Measurements from ENCODE around the gene USP31.

Gene USP31

DNA sequence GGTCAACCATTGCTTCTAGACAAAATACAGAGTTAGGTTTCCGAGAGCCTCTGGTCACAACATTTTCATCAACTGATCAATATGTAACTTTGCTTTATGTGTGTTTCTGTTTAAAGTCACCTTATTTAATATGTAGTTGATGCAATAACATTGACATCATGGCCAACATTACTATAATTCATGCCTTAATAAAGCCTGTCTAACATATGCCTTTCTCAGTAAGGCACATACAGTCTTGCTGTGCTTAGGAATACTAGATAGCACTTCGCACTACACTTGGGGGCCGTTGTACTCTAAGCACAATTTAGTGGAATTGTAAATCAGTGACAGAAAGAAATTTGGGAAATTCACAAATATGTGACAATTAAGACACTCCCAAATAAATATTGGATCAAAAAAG is 23.7 kb upstream of the USP31 start:
- no peak overlapping the region for H3K27ac ChIP-seq
- TF ChIP-seq, protein P1, sequence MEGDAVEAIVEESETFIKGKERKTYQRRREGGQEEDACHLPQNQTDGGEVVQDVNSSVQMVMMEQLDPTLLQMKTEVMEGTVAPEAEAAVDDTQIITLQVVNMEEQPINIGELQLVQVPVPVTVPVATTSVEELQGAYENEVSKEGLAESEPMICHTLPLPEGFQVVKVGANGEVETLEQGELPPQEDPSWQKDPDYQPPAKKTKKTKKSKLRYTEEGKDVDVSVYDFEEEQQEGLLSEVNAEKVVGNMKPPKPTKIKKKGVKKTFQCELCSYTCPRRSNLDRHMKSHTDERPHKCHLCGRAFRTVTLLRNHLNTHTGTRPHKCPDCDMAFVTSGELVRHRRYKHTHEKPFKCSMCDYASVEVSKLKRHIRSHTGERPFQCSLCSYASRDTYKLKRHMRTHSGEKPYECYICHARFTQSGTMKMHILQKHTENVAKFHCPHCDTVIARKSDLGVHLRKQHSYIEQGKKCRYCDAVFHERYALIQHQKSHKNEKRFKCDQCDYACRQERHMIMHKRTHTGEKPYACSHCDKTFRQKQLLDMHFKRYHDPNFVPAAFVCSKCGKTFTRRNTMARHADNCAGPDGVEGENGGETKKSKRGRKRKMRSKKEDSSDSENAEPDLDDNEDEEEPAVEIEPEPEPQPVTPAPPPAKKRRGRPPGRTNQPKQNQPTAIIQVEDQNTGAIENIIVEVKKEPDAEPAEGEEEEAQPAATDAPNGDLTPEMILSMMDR (conservative IDR thresholded peaks at IDR 0.05): no peak

DNA sequence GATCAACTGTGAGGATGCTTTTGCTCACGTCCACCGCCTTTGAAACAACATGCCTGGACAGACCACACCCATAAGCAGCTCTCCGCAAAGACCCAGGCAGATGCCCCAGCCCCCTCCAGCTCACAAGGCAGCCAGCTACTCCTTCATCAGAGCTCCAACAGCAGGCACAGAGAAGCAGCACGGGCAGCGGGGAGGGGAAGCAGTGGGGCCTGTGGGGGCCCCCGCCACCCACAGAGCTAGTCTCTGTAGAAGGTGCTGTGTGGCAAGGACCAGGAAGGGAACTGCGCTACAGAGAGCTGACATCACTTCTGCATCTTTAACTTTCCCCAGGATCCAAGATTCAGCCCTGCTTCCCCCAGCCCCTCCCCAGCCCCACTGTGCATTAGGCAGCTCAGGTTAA is 23.3 kb upstream of the USP31 start:
- no peak overlapping the region for H3K27ac ChIP-seq
- TF ChIP-seq, protein P1 (conservative IDR thresholded peaks at IDR 0.05): no peak

DNA sequence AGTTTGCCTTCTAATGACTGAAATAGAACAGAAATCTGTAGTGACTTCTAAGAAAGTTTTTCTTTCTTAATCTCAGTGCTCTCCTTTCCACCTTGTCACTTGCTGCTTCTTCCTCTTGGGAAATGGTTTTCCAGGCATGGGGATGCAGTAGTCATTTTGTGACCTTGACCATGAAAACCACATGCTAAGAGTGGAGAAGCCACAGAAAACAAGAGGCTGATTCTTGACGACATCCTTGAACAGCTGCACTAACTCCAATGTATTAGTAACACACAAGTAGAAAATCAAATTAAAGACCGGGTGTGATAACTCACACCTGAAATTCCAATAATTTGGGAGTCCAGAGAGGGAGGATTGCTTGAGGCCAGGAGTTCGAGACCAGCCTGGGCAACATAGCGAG is 15.5 kb upstream of the USP31 start:
- TF ChIP-seq, protein P1 (conservative IDR thresholded peaks at IDR 0.05): no peak
- peak overlapping the region; percentile 42 for H3K27ac ChIP-seq

GRCh38 chr16:23163921-23164320 is 14.7 kb upstream of the USP31 start:
- peak overlapping the region; percentile 42 for H3K27ac ChIP-seq
- TF ChIP-seq, protein P1 (conservative IDR thresholded peaks at IDR 0.05): no peak

DNA sequence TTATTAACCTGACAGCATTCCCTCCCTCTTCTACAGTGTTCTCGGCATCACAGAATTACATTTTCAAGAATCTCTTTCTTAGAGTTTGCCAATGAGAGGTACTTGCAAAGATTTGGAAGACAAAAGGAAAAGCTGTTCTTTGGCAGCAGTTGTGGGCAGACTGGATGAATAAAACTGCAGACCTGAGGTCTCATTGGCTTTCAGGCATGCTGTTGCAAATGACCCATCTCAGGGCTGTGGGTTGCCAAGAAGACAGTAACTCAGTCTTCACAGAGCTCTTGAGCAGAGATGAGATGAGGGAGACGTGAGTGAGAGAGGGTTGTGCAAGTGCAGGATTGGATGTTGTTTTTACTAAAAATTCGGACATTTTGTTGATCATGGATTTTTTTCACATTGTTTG is 11.3 kb upstream of the USP31 start:
- TF ChIP-seq, protein P1 (conservative IDR thresholded peaks at IDR 0.05): no peak
- no peak overlapping the region for H3K27ac ChIP-seq

GRCh38 chr16:23160082-23160481 is 10.8 kb upstream of the USP31 start:
- no peak overlapping the region for H3K27ac ChIP-seq
- TF ChIP-seq, protein P1 (conservative IDR thresholded peaks at IDR 0.05): no peak

- TF ChIP-seq, protein P1 (conservative IDR thresholded peaks at IDR 0.05): no peak
- H3K27ac ChIP-seq: no peak overlapping the region
Measured at GRCh38 chr16:23158114-23158513, 8.9 kb upstream of the USP31 start.

Data from VCaP (cell line).